HEK293 (cell line): Measurements from ENCODE around the gene SNUPN.
A peak's percentile ranks its signal among the peaks of the same experiment; 100 is the strongest.

Source experiments
- BCL11B ChIP-seq: fragments of 450-650 bp; formaldehyde crosslinking; IDR thresholded peaks from 2 replicates; pipeline ENCODE4 v1.5.1; 2016; ENCODE audit warnings: low read depth, missing biosample characterization, missing genetic modification characterization
- EGR2 ChIP-seq: fragments of 450-650 bp; formaldehyde crosslinking; IDR thresholded peaks from 2 replicates; pipeline ENCODE4 v1.5.1; 2016; ENCODE audit warnings: low read depth, missing biosample characterization, missing genetic modification characterization
- ELK4 ChIP-seq: IDR thresholded peaks from 2 replicates; pipeline ENCODE4 v1.6.1; 2011; ENCODE audit warnings: mild to moderate bottlenecking, low read depth, low read length, borderline replicate concordance
- OSR2 ChIP-seq: fragments of 450-650 bp; formaldehyde crosslinking; IDR thresholded peaks from 2 replicates; pipeline ENCODE4 v1.5.1; 2016; ENCODE audit warnings: missing biosample characterization, missing genetic modification characterization
- PBX3 ChIP-seq: sonication (generic); formaldehyde crosslinking; IDR thresholded peaks from 2 replicates; pipeline ENCODE4 v1.8.1; 2022; ENCODE audit warnings: mild to moderate bottlenecking, moderate library complexity, missing genetic modification reagents
- WT1 ChIP-seq: fragments of 450-650 bp; formaldehyde crosslinking; IDR thresholded peaks from 2 replicates; pipeline ENCODE4 v1.5.1; 2016; ENCODE audit warnings: missing biosample characterization, missing genetic modification characterization
- YY1 ChIP-seq: fragments of 450-650 bp; formaldehyde crosslinking; IDR thresholded peaks from 2 replicates; pipeline ENCODE4 v1.5.1; 2018; ENCODE audit warnings: missing biosample characterization, missing genetic modification characterization
- YY2 ChIP-seq: fragments of 450-650 bp; formaldehyde crosslinking; IDR thresholded peaks from 2 replicates; pipeline ENCODE4 v1.5.1; 2016; ENCODE audit warnings: missing biosample characterization, missing genetic modification characterization
- ZBTB21 ChIP-seq: fragments of 450-650 bp; formaldehyde crosslinking; IDR thresholded peaks from 2 replicates; pipeline ENCODE4 v1.5.1; 2017; ENCODE audit warnings: missing biosample characterization, missing genetic modification characterization
- ZBTB44 ChIP-seq: fragments of 450-650 bp; IDR thresholded peaks from 2 replicates; pipeline ENCODE4 v1.5.1; 2018; ENCODE audit warnings: missing biosample characterization, mild to moderate bottlenecking, missing genetic modification characterization
- ZBTB7A ChIP-seq: fragments of 450-650 bp; formaldehyde crosslinking; IDR thresholded peaks from 2 replicates; pipeline ENCODE4 v1.5.1; 2016; ENCODE audit warnings: low read depth, missing biosample characterization, missing genetic modification characterization
- ZNF114 ChIP-seq: fragments of 450-650 bp; formaldehyde crosslinking; IDR thresholded peaks from 2 replicates; pipeline ENCODE4 v1.5.0; 2017; ENCODE audit warnings: missing biosample characterization, missing genetic modification characterization
- ZNF121 ChIP-seq: fragments of 450-650 bp; formaldehyde crosslinking; IDR thresholded peaks from 2 replicates; pipeline ENCODE4 v1.5.1; 2016; ENCODE audit warnings: missing biosample characterization, missing genetic modification characterization
- ZNF16 ChIP-seq: fragments of 450-650 bp; formaldehyde crosslinking; IDR thresholded peaks from 2 replicates; pipeline ENCODE4 v1.5.1; 2016; ENCODE audit warnings: low read depth, missing biosample characterization, missing genetic modification characterization
- ZNF18 ChIP-seq: fragments of 450-650 bp; formaldehyde crosslinking; IDR thresholded peaks from 2 replicates; pipeline ENCODE4 v1.5.1; 2016; ENCODE audit warnings: missing biosample characterization, missing genetic modification characterization
- ZNF202 ChIP-seq: fragments of 450-650 bp; formaldehyde crosslinking; IDR thresholded peaks from 2 replicates; pipeline ENCODE4 v1.5.1; 2016; ENCODE audit warnings: missing biosample characterization, missing genetic modification characterization, borderline replicate concordance
- ZNF211 ChIP-seq: fragments of 450-650 bp; formaldehyde crosslinking; IDR thresholded peaks from 2 replicates; pipeline ENCODE4 v1.5.1; 2016; ENCODE audit warnings: low read depth, missing biosample characterization, missing genetic modification characterization
- ZNF24 ChIP-seq: fragments of 450-650 bp; formaldehyde crosslinking; IDR thresholded peaks from 2 replicates; pipeline ENCODE4 v1.5.1; 2016; ENCODE audit warnings: missing biosample characterization, missing genetic modification characterization
- ZNF302 ChIP-seq: fragments of 450-650 bp; formaldehyde crosslinking; IDR thresholded peaks from 2 replicates; pipeline ENCODE4 v1.5.1; 2016; ENCODE audit warnings: missing biosample characterization, missing genetic modification characterization, low read depth
- ZNF335 ChIP-seq: fragments of 450-650 bp; formaldehyde crosslinking; conservative IDR thresholded peaks from 2 replicates; pipeline ENCODE4 v1.5.1; 2016; ENCODE audit warnings: missing biosample characterization, missing genetic modification characterization
- ZNF354C ChIP-seq: fragments of 450-650 bp; formaldehyde crosslinking; IDR thresholded peaks from 2 replicates; pipeline ENCODE4 v1.5.1; 2016; ENCODE audit warnings: missing biosample characterization, missing genetic modification characterization, low read depth, borderline replicate concordance
- ZNF416 ChIP-seq: fragments of 450-650 bp; formaldehyde crosslinking; IDR thresholded peaks from 2 replicates; pipeline ENCODE4 v1.5.1; 2016; ENCODE audit warnings: missing biosample characterization, missing genetic modification characterization
- ZNF473 ChIP-seq: fragments of 450-650 bp; formaldehyde crosslinking; IDR thresholded peaks from 2 replicates; pipeline ENCODE4 v1.5.1; 2017; ENCODE audit warnings: missing biosample characterization, missing genetic modification characterization
- ZNF529 ChIP-seq: fragments of 450-650 bp; formaldehyde crosslinking; IDR thresholded peaks from 2 replicates; pipeline ENCODE4 v1.5.1; 2017; ENCODE audit warnings: missing genetic modification characterization, missing biosample characterization; ENCODE audit not compliant: insufficient replicate concordance
- ZNF530 ChIP-seq: fragments of 450-650 bp; formaldehyde crosslinking; IDR thresholded peaks from 2 replicates; pipeline ENCODE4 v1.5.1; 2016; ENCODE audit warnings: low read depth, missing biosample characterization, missing genetic modification characterization
- ZNF560 ChIP-seq: fragments of 450-650 bp; formaldehyde crosslinking; IDR thresholded peaks from 2 replicates; pipeline ENCODE4 v1.5.1; 2017; ENCODE audit warnings: missing biosample characterization, missing genetic modification characterization, borderline replicate concordance
- ZNF747 ChIP-seq: fragments of 450-650 bp; formaldehyde crosslinking; IDR thresholded peaks from 2 replicates; pipeline ENCODE4 v1.5.1; 2016; ENCODE audit warnings: missing biosample characterization, missing genetic modification characterization
- ZNF777 ChIP-seq: fragments of 450-650 bp; formaldehyde crosslinking; IDR thresholded peaks from 2 replicates; pipeline ENCODE4 v1.5.1; 2017; ENCODE audit warnings: missing biosample characterization, missing genetic modification characterization, borderline replicate concordance
- ZNF792 ChIP-seq: fragments of 450-650 bp; formaldehyde crosslinking; IDR thresholded peaks from 2 replicates; pipeline ENCODE4 v1.5.1; 2016; ENCODE audit warnings: missing biosample characterization, missing genetic modification characterization
- ZNF837 ChIP-seq: fragments of 450-650 bp; formaldehyde crosslinking; IDR thresholded peaks from 2 replicates; pipeline ENCODE4 v1.5.1; 2016; ENCODE audit warnings: missing biosample characterization, missing genetic modification characterization
- ZSCAN16 ChIP-seq: fragments of 450-650 bp; formaldehyde crosslinking; IDR thresholded peaks from 2 replicates; pipeline ENCODE4 v1.5.1; 2016; ENCODE audit warnings: missing biosample characterization, missing genetic modification characterization
- ZSCAN23 ChIP-seq: fragments of 450-650 bp; formaldehyde crosslinking; IDR thresholded peaks from 2 replicates; pipeline ENCODE4 v1.5.1; 2016; ENCODE audit warnings: missing biosample characterization, missing genetic modification characterization
- ZSCAN5A ChIP-seq: fragments of 450-650 bp; formaldehyde crosslinking; IDR thresholded peaks from 2 replicates; pipeline ENCODE4 v1.5.1; 2016; ENCODE audit warnings: missing biosample characterization, missing genetic modification characterization
- ZXDB ChIP-seq: fragments of 450-650 bp; formaldehyde crosslinking; IDR thresholded peaks from 2 replicates; pipeline ENCODE4 v1.5.1; 2016; ENCODE audit warnings: missing biosample characterization, missing genetic modification characterization

Gene SNUPN

GRCh38 chr15:75625542-75626347 is at the start of gene SNUPN (continued):
- TF ChIP-seq ZSCAN16 (tag by site-specific recombination) (no peak), ZNF335 (tag by site-specific recombination) (peak; percentile 96), ZBTB7A (tag by site-specific recombination) (peak; percentile 64; the same call in 1 of the 2 replicates), ZNF560 (no peak), ZNF747 (tag by site-specific recombination) (no peak), ZBTB21 (tag by site-specific recombination) (peak; percentile 34; the same call in 1 of the 2 replicates), ZNF416 (tag by site-specific recombination) (no peak), ZXDB (tag by site-specific recombination) (peak; percentile 93), ZNF24 (tag by site-specific recombination) (no peak; the same call in 1 of the 2 replicates), ZSCAN23 (no peak), ZSCAN5A (tag by site-specific recombination) (peak; percentile 87), ZNF202 (tag by site-specific recombination) (no peak), ZNF354C (no peak), ZNF121 (tag by site-specific recombination) (peak; percentile 68), OSR2 (tag by site-specific recombination) (no peak; the same call in 1 of the 2 replicates), ZNF211 (tag by site-specific recombination) (no peak), ZNF530 (no peak), YY1 (tag by site-specific recombination) (0 out of 2 replicates have a peak, but pooled peaks have one; percentile 3), BCL11B (peak; percentile 75; the same call in 1 of the 2 replicates), WT1 (tag by site-specific recombination) (peak; percentile 88), ZNF18 (tag by site-specific recombination) (0 out of 2 replicates have a peak, but pooled peaks have one; percentile 27), ZNF792 (tag by site-specific recombination) (peak; percentile 82; the same call in 1 of the 2 replicates), ZNF837 (tag by site-specific recombination) (no peak), YY2 (0 out of 2 replicates have a peak, but pooled peaks have one; percentile 22), ZNF473 (tag by site-specific recombination) (no peak), EGR2 (peak; percentile 77), ZNF777 (no peak), ELK4 (0 out of 2 replicates have a peak, but pooled peaks have one; percentile 59), PBX3 (CRISPR knock-in tag) (peak; percentile 77; the same call in 1 of the 2 replicates), ZNF529 (tag by site-specific recombination) (no peak), ZNF16 (no peak), ZNF114 (tag by site-specific recombination) (no peak), ZNF302 (tag by site-specific recombination) (no peak; the same call in 1 of the 2 replicates), ZBTB44 (tag by site-specific recombination) (no peak; the same call in 1 of the 2 replicates)
